H1 (cell line): ENCODE results near the gene GATC. TPM values are rescaled to one million over a fixed set of nuclear protein-coding genes. Genes with fewer than 3 reads are reported as not detected.

Experiments used
- BACH1 ChIP-seq: IDR thresholded peaks from 2 replicates; pipeline ENCODE4 v1.6.1; 2012; ENCODE audit warnings: low read length, improper control_type of control experiment
- GABPA ChIP-seq: IDR thresholded peaks from 2 replicates; pipeline ENCODE4 v1.6.1; 2011; ENCODE audit warnings: mild to moderate bottlenecking, low read length, moderate library complexity, borderline replicate concordance; ENCODE audit not compliant: insufficient read depth
- KDM1A ChIP-seq: fragments of 200-600, 300-600 bp; sonication (generic); IDR thresholded peaks from 2 replicates; pipeline ENCODE4 v1.7.1; 2016; ENCODE audit warnings: mild to moderate bottlenecking, low read length, borderline replicate concordance
- RBBP5 ChIP-seq: IDR thresholded peaks from 2 replicates; pipeline ENCODE4 v1.7.1; 2012; ENCODE audit warnings: low read depth, mild to moderate bottlenecking, inconsistent platforms, low read length, moderate library complexity, borderline replicate concordance
- polyA plus RNA-seq, 7 experiments: library from polyadenylated mRNA; depleted of rRNA in 3 of 7; stranded (reverse) in 5 of 7; unstranded in 2 of 7; fragments of >200 nt in 5 of 7; fragments of 200-250 nt in 2 of 7; gene quantifications; 1 replicate in 5 of 7; 2 replicates in 1 of 7; 4 replicates in 1 of 7; pipeline versions ENCODE4 v1.2.1 to v1.2.3, GENCODE V29; 2011 to 2013; ENCODE audit warnings: missing spikeins in 2 of 7, mixed read lengths in 2 of 7
- total RNA-seq: library from RNA; stranded (reverse); fragmentation: NEBNext Ultra II Directional; extraction: Animal tissue kit (Norgen Biotek cat#: 25700); gene quantifications from 2 replicates; pipeline ENCODE4 v1.2.1, GENCODE V29; 2021

The GATC gene
- total and polyA plus RNA-seq, 2 of the 8 experiments (the other 6 are each of a cell fraction or from before 2014, with no cell fraction given) = 13.2 to 30.4 TPM

DNA sequence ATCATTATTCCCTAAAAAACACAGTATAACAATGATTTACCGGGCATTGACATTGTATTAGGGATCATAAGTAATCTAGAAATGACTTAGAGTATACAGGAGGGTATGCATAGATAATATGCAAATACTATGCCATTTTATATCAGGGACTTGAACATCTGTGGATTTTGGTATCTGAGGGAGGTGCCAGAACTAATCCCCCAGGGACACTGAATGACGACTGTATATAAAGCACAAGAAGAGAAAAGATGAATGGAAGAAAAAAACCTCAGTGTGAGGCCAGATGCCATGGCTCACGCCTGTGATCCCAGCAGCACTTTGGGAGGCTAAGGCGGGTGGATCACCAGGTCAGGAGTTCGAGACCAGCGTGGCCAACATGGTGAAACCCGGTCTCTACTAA, 33.8 kb upstream of the GATC start (continued):
- no peak for TF ChIP-seq GABPA
- TF ChIP-seq RBBP5 = no peak
- TF ChIP-seq BACH1 = no peak
- no peak for TF ChIP-seq KDM1A
- TF ChIP-seq, all 59 proteins: peak for 0
